Natural killer cell (primary cell): ENCODE data around the gene RYR1. TPM values are rescaled to one million over a fixed set of nuclear protein-coding genes. Genes with fewer than 3 reads are reported as not detected.
A peak's percentile ranks its signal among the peaks of the same experiment; 100 is the strongest.

Source experiments
- ATAC-seq, 3 donors: fragments of 150-1000 bp in 2 of 3; fragments of 200-7000 bp in 1 of 3; cut with Tn5 transposase; 1 replicate in 1 of 3; 2 replicates in 2 of 3; pipeline ENCODE4 v1.10.0; 2021; ENCODE audit warnings: mild to moderate bottlenecking in 2 of 3, moderate library complexity in 2 of 3
- DNase-seq, 2 donors: peaks; one replicate each; pipeline versions ENCODE4 v3.0.0 to v3.0.0-alpha.2; 2013 to 2021; ENCODE audit warnings: mixed read lengths in 1 of 2
- H3K27ac ChIP-seq: one replicate; pipeline ENCODE4 v1.5.1; 2013; ENCODE audit warnings: mild to moderate bottlenecking, low read length
- H3K27me3 ChIP-seq: one replicate; pipeline ENCODE4 v1.6.1; 2013; ENCODE audit warnings: low read length; ENCODE audit not compliant: control insufficient read depth, insufficient read depth
- H3K36me3 ChIP-seq: one replicate; pipeline ENCODE4 v1.6.1; 2013; ENCODE audit warnings: low read length; ENCODE audit not compliant: control insufficient read depth, insufficient read depth
- H3K4me1 ChIP-seq: one replicate; pipeline ENCODE4 v1.6.1; 2013; ENCODE audit warnings: low read length; ENCODE audit not compliant: control insufficient read depth, insufficient read depth
- H3K4me3 ChIP-seq: one replicate; pipeline ENCODE4 v1.5.1; 2013; ENCODE audit warnings: low read length
- H3K9me3 ChIP-seq: one replicate; pipeline ENCODE4 v1.6.1; 2013; ENCODE audit warnings: low read length; ENCODE audit not compliant: control insufficient read depth, insufficient read depth
- H3K27ac Mint-ChIP-seq, 2 donors: one replicate each; pipeline ENCODE4 v1.8.0; 2022; ENCODE audit warnings: mild to moderate bottlenecking in 2 of 2, mixed read lengths in 2 of 2, moderate library complexity in 1 of 2
- H3K27me3 Mint-ChIP-seq, 2 donors: one replicate each; pipeline ENCODE4 v1.8.0; 2022; ENCODE audit warnings: low read depth in 2 of 2, mixed read lengths in 2 of 2
- H3K36me3 Mint-ChIP-seq: one replicate; pipeline ENCODE4 v1.8.0; 2022; ENCODE audit warnings: mixed read lengths
- H3K4me1 Mint-ChIP-seq, 2 donors: one replicate each; pipeline ENCODE4 v1.8.0; 2022; ENCODE audit warnings: mixed read lengths in 2 of 2
- H3K4me3 Mint-ChIP-seq: one replicate; pipeline ENCODE4 v1.8.0; 2022; ENCODE audit warnings: mild to moderate bottlenecking, moderate library complexity, mixed read lengths
- H3K9me3 Mint-ChIP-seq, 2 donors: one replicate each; pipeline ENCODE4 v1.8.0; 2022; ENCODE audit warnings: mixed read lengths in 2 of 2
- WGBS: methylation state at CpG from one replicate; pipeline ENCODE4 v1.1.7; 2013; ENCODE audit warnings: missing lambda C conversion rate; ENCODE audit not compliant: insufficient coverage; 5-methylcytosine and 5-hydroxymethylcytosine counted together
- intact Hi-C: fragments of 100-400 bp; cut with micrococcal nuclease; formaldehyde crosslinking; loops from one replicate; pipeline ENCODE4 v1.14.2; 2022
- total RNA-seq, 4 donors: library from RNA; stranded (reverse); fragments of 120-200 nt in 1 of 4; gene quantifications; one replicate each; pipeline versions ENCODE4 v1.2.3 to v1.2.4, GENCODE V29; 2013 to 2022
- TF ChIP-seq, protein P1 (sequence below): fragments of 200-600 bp; IDR thresholded peaks from one replicate; pipeline ENCODE4 v1.8.0; 2022; ENCODE audit warnings: antibody characterized with exemption

RYR1 gene
- total RNA-seq, 3 donors from 2014 or later (not counting 1 experiment from before 2014, with no cell fraction given), result 0.05 to 1.0 (median 0.65) TPM

DNA sequence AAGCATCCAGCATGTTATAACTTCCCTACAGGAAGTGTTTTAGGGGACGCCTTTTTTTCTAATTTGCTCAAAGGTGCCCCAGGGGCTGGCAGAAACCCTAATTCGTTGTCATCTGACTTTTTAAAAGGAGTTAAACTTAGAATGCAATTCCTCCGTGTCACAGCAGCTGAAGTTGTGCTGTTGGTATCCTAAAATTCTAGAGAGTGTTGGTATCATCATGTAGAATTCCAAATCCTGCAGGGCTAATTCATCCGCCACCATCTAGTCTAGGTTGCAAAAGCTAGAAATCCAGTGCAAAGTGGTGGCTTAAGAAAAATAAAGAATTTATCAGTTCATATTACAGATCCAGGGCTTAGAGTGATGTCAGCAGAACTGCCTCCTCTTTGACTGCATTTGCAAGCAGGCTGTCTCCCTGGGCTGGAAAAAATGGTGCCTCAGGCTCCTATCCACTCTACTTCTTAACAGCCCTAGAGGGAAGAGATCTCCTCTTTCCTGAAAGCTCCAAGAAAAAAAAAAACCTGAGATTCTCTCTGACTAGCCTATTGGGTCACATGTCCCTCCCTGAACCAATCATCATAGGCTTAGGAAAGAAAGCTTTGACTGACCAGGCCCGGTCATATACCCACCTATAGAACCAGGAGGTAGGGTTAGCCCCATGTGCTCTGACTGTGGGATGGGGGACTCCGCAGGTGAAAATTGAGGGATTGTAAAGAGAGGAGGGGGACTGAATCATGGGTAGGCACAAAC is 111.3 kb downstream of the RYR1 start:
- H3K4me3 Mint-ChIP-seq, result peak overlapping the region; percentile 43
- TF ChIP-seq, protein P1, sequence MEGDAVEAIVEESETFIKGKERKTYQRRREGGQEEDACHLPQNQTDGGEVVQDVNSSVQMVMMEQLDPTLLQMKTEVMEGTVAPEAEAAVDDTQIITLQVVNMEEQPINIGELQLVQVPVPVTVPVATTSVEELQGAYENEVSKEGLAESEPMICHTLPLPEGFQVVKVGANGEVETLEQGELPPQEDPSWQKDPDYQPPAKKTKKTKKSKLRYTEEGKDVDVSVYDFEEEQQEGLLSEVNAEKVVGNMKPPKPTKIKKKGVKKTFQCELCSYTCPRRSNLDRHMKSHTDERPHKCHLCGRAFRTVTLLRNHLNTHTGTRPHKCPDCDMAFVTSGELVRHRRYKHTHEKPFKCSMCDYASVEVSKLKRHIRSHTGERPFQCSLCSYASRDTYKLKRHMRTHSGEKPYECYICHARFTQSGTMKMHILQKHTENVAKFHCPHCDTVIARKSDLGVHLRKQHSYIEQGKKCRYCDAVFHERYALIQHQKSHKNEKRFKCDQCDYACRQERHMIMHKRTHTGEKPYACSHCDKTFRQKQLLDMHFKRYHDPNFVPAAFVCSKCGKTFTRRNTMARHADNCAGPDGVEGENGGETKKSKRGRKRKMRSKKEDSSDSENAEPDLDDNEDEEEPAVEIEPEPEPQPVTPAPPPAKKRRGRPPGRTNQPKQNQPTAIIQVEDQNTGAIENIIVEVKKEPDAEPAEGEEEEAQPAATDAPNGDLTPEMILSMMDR, result peak; percentile 66

DNA sequence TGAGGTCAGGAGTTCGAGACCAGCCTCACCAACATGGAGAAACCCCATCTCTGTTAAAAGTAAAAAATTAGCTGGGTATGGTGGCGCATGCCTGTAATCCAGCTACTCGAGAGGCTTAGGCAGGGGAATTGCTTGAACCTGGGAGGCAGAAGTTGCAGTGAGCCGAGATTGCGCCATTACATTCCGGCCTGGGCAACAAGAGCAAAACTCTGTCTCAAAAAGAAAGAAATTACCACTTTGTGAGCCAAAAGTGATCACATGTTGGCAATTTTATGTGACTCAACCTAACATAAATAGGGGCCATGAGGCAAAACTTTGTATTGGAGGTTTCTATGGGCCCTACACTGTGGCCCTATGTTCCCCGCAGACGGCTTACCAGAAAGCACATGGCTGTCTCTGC is 112.1 kb downstream of the RYR1 start:
- peaks cover 7 to 11% of the 10 kb centered on the region in 2 donors for H3K4me1 Mint-ChIP-seq
- Histone ChIP-seq H3K27ac (no peak overlapping the region), H3K4me3 (no peak overlapping the region), H3K9me3 (no peaks in the 10 kb centered on the region), H3K27me3 (no peaks in the 10 kb centered on the region), H3K36me3 (no peaks in the 10 kb centered on the region), H3K4me1 (peaks cover 13% of the 10 kb centered on the region)
- H3K27ac Mint-ChIP-seq, result no peak overlapping the region
- WGBS, result 98% methylated on average over 7 of the region's 8 CpGs
- peaks cover 0 to 3% of the 10 kb centered on the region in 2 donors for H3K27me3 Mint-ChIP-seq
- TF ChIP-seq, protein P1, result no peak
- no peaks in the 10 kb centered on the region for H3K9me3 Mint-ChIP-seq
- no peak for ATAC-seq
- no peak overlapping the region for H3K4me3 Mint-ChIP-seq
- no peak for DNase-seq
- no peaks in the 10 kb centered on the region for H3K36me3 Mint-ChIP-seq
- intact Hi-C loops, result loop anchor here (2.0 kb wide), 1 partner anchor 387 kb away; no protein-coding TSS in a partner anchor

More for the DNA sequence above, 111.3 kb downstream of the RYR1 start:
- Histone ChIP-seq H3K4me3 (no peak overlapping the region), H3K36me3 (no peaks in the 10 kb centered on the region), H3K4me1 (peaks cover 13% of the 10 kb centered on the region), H3K9me3 (no peaks in the 10 kb centered on the region), H3K27me3 (no peaks in the 10 kb centered on the region), H3K27ac (no peak overlapping the region)
- Mint-ChIP-seq H3K9me3 (no peaks in the 10 kb centered on the region), H3K36me3 (no peaks in the 10 kb centered on the region), H3K4me1 (peaks cover 7 to 11% of the 10 kb centered on the region in 2 donors), H3K27ac (peak overlapping the region in 1 of 2 donors; percentile 5), H3K27me3 (peaks cover 0 to 3% of the 10 kb centered on the region in 2 donors)
- intact Hi-C loops, result loop anchor here (1.0 to 2.0 kb wide), 3 partner anchors 90 to 408 kb away; no protein-coding TSS in a partner anchor
- DNase-seq, result peak in 1 of 2 donors; percentile 78
- ATAC-seq, result no peak
- WGBS, result 40% methylated on average over 5 of the region's 6 CpGs

DNA sequence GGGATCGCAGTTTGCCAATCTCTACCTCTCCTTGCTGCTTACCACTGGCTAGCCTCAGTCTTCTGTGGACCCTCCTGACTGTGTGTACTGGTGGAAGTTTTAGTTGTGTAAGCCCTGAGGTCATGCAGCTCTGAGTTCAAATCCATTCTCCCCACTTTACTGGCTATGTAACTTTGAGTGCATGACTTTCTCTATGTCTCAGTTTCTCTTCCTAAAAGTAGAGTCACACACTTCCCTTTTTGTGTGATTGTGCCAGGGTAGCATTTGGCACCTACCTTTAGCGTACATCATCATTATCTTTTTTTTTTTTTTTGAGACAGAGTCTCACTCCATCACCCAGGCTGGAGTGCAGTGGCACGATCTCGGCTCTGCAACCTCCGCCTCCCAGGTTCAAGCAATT is 113.9 kb downstream of the RYR1 start:
- Histone ChIP-seq H3K27me3 (no peaks in the 10 kb centered on the region), H3K4me1 (peaks cover 22% of the 10 kb centered on the region), H3K27ac (no peak overlapping the region), H3K36me3 (no peaks in the 10 kb centered on the region), H3K4me3 (no peak overlapping the region), H3K9me3 (no peaks in the 10 kb centered on the region)
- WGBS, result 90% methylated on average over 4 of the region's 5 CpGs
- no peaks in the 10 kb centered on the region for H3K36me3 Mint-ChIP-seq
- ATAC-seq (no peak), DNase-seq (no peak)
- H3K4me1 Mint-ChIP-seq, result peaks cover 11 to 14% of the 10 kb centered on the region in 2 donors
- TF ChIP-seq, protein P1, result no peak
- intact Hi-C loops, result no loop called here
- H3K27me3 Mint-ChIP-seq, result peaks cover 6 to 8% of the 10 kb centered on the region in 2 donors
- no peaks in the 10 kb centered on the region for H3K9me3 Mint-ChIP-seq
- H3K4me3 Mint-ChIP-seq, result no peak overlapping the region
- no peak overlapping the region for H3K27ac Mint-ChIP-seq
